K562 (cell line): ENCODE measurements around the gene RDH5.

Experiments used
- CAMTA2 ChIP-seq: fragments of 250-450 bp; sonication (Bioruptor Pico); conservative IDR thresholded peaks from 2 replicates; pipeline ENCODE4 v1.5.1; 2022
- EZH2 ChIP-seq: IDR thresholded peaks from 2 replicates; pipeline ENCODE4 v1.6.1; 2012; ENCODE audit warnings: low read depth, mild to moderate bottlenecking, inconsistent platforms, low read length, borderline replicate concordance
- POLR2A ChIP-seq: fragments of 450-650 bp; conservative IDR thresholded peaks from 2 replicates; pipeline ENCODE4 v1.6.1; 2016
- SMC3 ChIP-seq: conservative IDR thresholded peaks from 2 replicates; pipeline ENCODE4 v1.6.1; 2011; ENCODE audit warnings: low read depth, low read length, improper control_type of control experiment; ENCODE audit not compliant: insufficient read depth
- TF ChIP-seq, protein P1 (sequence below): fragments of 450-650 bp; formaldehyde crosslinking; IDR thresholded peaks from 2 replicates; pipeline ENCODE4 v1.4.0; 2022; ENCODE audit warnings: mild to moderate bottlenecking, moderate library complexity
- TF ChIP-seq, protein P2 (sequence below), 2 experiments: IDR thresholded peaks in 1 of 2; conservative IDR thresholded peaks in 1 of 2; 2 replicates each; pipeline ENCODE4 v1.6.1; 2016; ENCODE audit warnings: low read depth in 2 of 2, mild to moderate bottlenecking in 1 of 2, missing compliant biosample characterization in 1 of 2, missing genetic modification characterization in 1 of 2, moderate library complexity in 1 of 2
- TF ChIP-seq, protein P3 (sequence below), 3 experiments: IDR thresholded peaks in 2 of 3; conservative IDR thresholded peaks in 1 of 3; 2 replicates each; pipeline ENCODE4 v1.5.1; 2011 to 2012; ENCODE audit warnings: low read length in 3 of 3, mild to moderate bottlenecking in 3 of 3, control low read depth in 2 of 3, improper control_type of control experiment in 1 of 3, inconsistent platforms in 1 of 3, low read depth in 1 of 3, mixed read lengths in 1 of 3, moderate library complexity in 1 of 3; ENCODE audit not compliant: insufficient read depth in 2 of 3
- TF ChIP-seq, protein P4 (sequence below): sonication (generic); formaldehyde crosslinking; IDR thresholded peaks from 2 replicates; pipeline ENCODE4 v1.9.0; 2022; ENCODE audit warnings: mild to moderate bottlenecking, missing genetic modification reagents

DNA sequence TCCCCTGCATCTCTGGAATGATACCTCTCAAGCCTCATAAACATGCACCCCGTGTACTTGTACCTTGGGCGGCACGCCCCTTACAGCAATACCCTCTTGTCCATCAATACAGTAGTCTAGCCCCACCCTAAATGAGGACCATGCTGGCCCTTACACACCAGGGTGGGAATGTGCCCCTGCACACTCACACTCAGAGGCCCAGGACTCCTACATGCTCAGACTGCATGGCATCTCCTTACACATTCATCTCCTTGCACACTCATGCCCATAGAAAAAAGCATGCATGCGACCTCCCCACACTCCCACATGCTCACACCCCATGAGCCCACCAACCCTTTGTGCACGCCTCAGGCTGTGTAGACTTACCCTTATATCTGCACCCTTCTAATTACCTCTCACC lies 34.5 kb upstream of the RDH5 start:
- no peak for TF ChIP-seq CAMTA2 (CRISPR knock-in tag)
- TF ChIP-seq EZH2, result no peak
- no peak for TF ChIP-seq SMC3
- TF ChIP-seq, protein P1, sequence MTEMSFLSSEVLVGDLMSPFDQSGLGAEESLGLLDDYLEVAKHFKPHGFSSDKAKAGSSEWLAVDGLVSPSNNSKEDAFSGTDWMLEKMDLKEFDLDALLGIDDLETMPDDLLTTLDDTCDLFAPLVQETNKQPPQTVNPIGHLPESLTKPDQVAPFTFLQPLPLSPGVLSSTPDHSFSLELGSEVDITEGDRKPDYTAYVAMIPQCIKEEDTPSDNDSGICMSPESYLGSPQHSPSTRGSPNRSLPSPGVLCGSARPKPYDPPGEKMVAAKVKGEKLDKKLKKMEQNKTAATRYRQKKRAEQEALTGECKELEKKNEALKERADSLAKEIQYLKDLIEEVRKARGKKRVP (CRISPR knock-in tag), result no peak
- TF ChIP-seq, protein P2, sequence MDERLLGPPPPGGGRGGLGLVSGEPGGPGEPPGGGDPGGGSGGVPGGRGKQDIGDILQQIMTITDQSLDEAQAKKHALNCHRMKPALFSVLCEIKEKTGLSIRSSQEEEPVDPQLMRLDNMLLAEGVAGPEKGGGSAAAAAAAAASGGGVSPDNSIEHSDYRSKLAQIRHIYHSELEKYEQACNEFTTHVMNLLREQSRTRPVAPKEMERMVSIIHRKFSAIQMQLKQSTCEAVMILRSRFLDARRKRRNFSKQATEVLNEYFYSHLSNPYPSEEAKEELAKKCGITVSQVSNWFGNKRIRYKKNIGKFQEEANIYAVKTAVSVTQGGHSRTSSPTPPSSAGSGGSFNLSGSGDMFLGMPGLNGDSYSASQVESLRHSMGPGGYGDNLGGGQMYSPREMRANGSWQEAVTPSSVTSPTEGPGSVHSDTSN (CRISPR knock-in tag; IDR thresholded peaks at IDR 0.05; ENCODE audit: low read depth), result no peak
- TF ChIP-seq, protein P2 (tag; conservative IDR thresholded peaks at IDR 0.05; ENCODE audit: low read depth), result no peak
- no peak for TF ChIP-seq POLR2A
- TF ChIP-seq, protein P3, sequence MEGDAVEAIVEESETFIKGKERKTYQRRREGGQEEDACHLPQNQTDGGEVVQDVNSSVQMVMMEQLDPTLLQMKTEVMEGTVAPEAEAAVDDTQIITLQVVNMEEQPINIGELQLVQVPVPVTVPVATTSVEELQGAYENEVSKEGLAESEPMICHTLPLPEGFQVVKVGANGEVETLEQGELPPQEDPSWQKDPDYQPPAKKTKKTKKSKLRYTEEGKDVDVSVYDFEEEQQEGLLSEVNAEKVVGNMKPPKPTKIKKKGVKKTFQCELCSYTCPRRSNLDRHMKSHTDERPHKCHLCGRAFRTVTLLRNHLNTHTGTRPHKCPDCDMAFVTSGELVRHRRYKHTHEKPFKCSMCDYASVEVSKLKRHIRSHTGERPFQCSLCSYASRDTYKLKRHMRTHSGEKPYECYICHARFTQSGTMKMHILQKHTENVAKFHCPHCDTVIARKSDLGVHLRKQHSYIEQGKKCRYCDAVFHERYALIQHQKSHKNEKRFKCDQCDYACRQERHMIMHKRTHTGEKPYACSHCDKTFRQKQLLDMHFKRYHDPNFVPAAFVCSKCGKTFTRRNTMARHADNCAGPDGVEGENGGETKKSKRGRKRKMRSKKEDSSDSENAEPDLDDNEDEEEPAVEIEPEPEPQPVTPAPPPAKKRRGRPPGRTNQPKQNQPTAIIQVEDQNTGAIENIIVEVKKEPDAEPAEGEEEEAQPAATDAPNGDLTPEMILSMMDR (IDR thresholded peaks at IDR 0.05 in 2 of 3, conservative IDR thresholded peaks at IDR 0.05 in 1 of 3; ENCODE audit: insufficient read depth in 2 of 3, low read depth in 1 of 3, low read length in 3 of 3), result no peak
- TF ChIP-seq, protein P4, sequence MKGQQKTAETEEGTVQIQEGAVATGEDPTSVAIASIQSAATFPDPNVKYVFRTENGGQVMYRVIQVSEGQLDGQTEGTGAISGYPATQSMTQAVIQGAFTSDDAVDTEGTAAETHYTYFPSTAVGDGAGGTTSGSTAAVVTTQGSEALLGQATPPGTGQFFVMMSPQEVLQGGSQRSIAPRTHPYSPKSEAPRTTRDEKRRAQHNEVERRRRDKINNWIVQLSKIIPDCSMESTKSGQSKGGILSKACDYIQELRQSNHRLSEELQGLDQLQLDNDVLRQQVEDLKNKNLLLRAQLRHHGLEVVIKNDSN (CRISPR knock-in tag), result no peak
